Neural progenitor cell (in vitro differentiated cells): ENCODE results near the gene TGFBR3.

Experiments used
- CTCF ChIP-seq: fragments of 200-600 bp; sonication (generic); IDR thresholded peaks from 2 replicates; pipeline ENCODE4 v1.5.1; 2017; ENCODE audit warnings: antibody characterized with exemption, mild to moderate bottlenecking
- EZH2 ChIP-seq: fragments of 200-600 bp; sonication (generic); IDR thresholded peaks from 2 replicates; pipeline ENCODE4 v1.6.1; 2017; ENCODE audit warnings: antibody characterized with exemption, mild to moderate bottlenecking, moderate library complexity
- EZH2phosphoT487 ChIP-seq: fragments of 200-600 bp; sonication (generic); IDR thresholded peaks from 2 replicates; pipeline ENCODE4 v1.6.1; 2017; ENCODE audit warnings: antibody characterized with exemption

DNA sequence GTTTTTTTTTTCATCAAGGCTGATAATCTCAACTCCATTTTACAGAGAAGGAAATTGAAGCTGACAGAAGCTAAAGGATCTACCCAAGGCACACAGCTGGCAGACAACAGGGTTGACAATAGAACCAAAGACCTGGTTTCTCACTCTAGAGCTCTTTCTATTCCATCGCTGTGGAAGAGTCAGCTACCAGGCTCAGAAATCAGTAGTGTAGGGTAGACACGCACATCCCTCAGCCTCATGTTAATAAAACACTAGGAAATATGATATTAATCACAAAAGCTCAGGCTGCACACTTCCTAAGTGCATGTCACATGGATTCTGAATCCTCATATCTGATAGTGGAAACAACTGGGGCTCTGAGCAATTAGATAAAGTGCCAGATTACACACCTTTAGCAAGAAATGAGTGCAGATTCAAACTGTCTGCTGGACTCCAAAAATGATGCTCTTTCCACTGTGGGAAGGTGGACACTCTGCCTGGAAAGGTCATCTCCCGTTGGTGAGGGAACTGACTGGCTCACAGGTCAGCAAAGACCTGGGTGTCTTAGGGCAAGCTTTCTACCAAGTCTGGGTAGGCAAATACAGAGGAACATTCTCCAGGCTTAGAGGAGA lies 139.1 kb downstream of the TGFBR3 start:
- TF ChIP-seq CTCF (no peak), EZH2phosphoT487 (no peak), EZH2 (no peak)
